OCI-LY7 (cell line): ENCODE measurements around the gene CST11.

ENCODE experiments used
- CTCF ChIP-seq: fragments of 200-600 bp; sonication (generic); conservative IDR thresholded peaks from 2 replicates; pipeline ENCODE4 v1.5.1; 2014; ENCODE audit warnings: mild to moderate bottlenecking, antibody characterized with exemption, low read length, moderate library complexity, mixed read lengths
- EZH2phosphoT487 ChIP-seq: fragments of 200-600 bp; sonication (generic); IDR thresholded peaks from 2 replicates; pipeline ENCODE4 v1.6.1; 2018; ENCODE audit warnings: low read depth, borderline replicate concordance, mild to moderate bottlenecking, mixed run types, antibody characterized with exemption, low read length, moderate library complexity, mixed read lengths

GRCh38 chr20:23404196-23404595 is 48.5 kb downstream of the CST11 start:
- no peak for TF ChIP-seq CTCF
- no peak for TF ChIP-seq EZH2phosphoT487
